Body of pancreas (tissue), 4 donors: Measurements from ENCODE around the gene LETM1.

ENCODE experiments used
- POLR2A ChIP-seq, 3 donors: fragments of 450-650 bp; IDR thresholded peaks; one replicate each; pipeline ENCODE4 v1.6.1; 2016; ENCODE audit warnings: antibody characterized with exemption in 3 of 3, mild to moderate bottlenecking in 2 of 3
- TF ChIP-seq, protein P1 (sequence below), 7 experiments: fragments of 450-650 bp in 4 of 7; fragments of 200-600 bp in 3 of 7; sonication (generic) in 3 of 7; IDR thresholded peaks; one replicate each; pipeline ENCODE4 v1.5.1; 2016 to 2019; ENCODE audit warnings: antibody characterized with exemption in 7 of 7

- TF ChIP-seq, protein P1, sequence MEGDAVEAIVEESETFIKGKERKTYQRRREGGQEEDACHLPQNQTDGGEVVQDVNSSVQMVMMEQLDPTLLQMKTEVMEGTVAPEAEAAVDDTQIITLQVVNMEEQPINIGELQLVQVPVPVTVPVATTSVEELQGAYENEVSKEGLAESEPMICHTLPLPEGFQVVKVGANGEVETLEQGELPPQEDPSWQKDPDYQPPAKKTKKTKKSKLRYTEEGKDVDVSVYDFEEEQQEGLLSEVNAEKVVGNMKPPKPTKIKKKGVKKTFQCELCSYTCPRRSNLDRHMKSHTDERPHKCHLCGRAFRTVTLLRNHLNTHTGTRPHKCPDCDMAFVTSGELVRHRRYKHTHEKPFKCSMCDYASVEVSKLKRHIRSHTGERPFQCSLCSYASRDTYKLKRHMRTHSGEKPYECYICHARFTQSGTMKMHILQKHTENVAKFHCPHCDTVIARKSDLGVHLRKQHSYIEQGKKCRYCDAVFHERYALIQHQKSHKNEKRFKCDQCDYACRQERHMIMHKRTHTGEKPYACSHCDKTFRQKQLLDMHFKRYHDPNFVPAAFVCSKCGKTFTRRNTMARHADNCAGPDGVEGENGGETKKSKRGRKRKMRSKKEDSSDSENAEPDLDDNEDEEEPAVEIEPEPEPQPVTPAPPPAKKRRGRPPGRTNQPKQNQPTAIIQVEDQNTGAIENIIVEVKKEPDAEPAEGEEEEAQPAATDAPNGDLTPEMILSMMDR (IDR thresholded peaks at IDR 0.05), result no peak
- no peak for TF ChIP-seq POLR2A (IDR thresholded peaks at IDR 0.05)
Observed at GRCh38 chr4:1882850-1883271, 26.9 kb upstream of the LETM1 start.
